HG03521 (cell line): ENCODE results near the gene EIF4G1.

Source experiments
- ATAC-seq: cut with Tn5 transposase; IDR thresholded peaks from one replicate; pipeline ENCODE4 v1.9.1; 2021; ENCODE audit warnings: mild to moderate bottlenecking, moderate library complexity; ENCODE audit not compliant: unreplicated experiment

Gene EIF4G1

GRCh38 chr3:184349563-184350470 lies 35.4 kb downstream of the EIF4G1 start:
- ATAC-seq: no peak

GRCh38 chr3:184350618-184351017 lies 36.2 kb downstream of the EIF4G1 start:
- no peak for ATAC-seq

- ATAC-seq: no peak
Measured at GRCh38 chr3:184351511-184352148, 37.2 kb downstream of the EIF4G1 start.

GRCh38 chr3:184352149-184352785 lies 37.9 kb downstream of the EIF4G1 start:
- ATAC-seq: no peak

DNA sequence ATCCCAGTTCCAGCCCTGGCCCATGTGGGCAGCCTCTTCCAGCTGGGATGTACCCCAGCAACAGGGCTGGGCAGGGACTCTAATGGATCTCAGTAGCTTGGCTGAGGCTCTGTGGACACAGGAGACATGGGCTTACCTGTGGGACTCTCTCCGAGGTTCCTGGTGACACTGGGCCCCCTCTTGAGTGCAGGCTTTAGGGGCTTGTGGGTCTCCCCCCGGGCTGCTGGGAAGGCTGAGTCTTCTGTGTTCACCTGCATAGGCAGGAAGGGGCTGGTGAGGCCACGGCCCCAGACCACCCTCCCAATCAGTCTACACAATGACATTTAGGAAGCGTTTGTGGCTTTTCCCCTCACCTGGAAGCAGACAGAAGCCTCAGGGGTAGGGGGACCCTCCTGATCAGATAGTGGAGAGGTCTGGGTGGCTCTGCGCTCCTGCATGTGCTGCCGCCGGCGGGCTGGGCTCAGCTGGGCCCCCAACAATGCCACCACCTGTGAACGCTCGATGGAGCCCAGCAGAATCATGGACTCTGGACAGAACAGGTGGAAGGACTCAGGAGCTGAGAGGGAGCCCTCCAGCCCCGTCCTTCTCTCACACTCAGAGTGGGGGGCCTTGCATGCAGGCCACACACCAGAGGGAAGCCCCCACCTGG lies 38.6 kb downstream of the EIF4G1 start:
- no peak for ATAC-seq

DNA sequence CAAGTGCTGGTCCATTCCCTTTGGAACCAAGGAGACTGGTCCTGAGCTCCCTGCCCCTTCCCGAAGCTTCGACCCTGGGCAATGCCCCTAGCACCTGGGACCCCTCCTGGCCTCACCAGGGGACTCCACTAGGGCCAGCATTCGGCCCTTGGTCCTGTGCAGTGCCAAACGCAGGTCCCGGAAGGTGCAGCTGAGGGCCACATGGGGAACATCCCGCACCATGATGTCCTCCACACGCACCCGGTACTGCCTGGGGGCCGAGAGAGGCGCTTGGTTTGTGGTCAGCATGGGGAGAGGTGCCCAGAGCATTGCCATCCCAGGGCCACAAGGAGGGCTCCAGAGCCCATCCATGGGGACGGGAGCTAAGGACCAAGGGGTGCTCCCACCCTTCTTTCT lies 39.1 kb downstream of the EIF4G1 start:
- no peak for ATAC-seq

GRCh38 chr3:184354121-184354728 lies 39.8 kb downstream of the EIF4G1 start:
- no peak for ATAC-seq

DNA sequence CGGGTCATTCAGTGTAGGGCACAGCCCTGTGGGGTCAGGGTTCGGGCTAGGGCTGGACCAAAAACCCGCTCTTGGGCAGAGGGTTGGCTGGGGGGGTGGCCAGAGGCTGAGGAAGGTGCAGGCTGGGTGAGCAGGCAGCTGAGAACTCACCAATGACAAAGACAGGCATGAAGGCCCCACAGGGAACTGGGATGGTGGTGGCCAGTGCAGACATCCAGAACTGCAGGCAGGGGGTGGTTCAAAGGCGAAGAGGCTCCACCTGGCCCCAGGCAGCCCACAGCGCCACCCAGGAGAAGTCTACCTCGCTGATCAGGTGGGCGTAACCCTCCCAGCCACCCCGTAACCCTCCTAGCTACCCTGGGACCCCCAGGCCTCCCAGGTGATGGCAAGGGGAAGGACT lies 40.3 kb downstream of the EIF4G1 start:
- no peak for ATAC-seq

- ATAC-seq: no peak
Measured at GRCh38 chr3:184355261-184356040, 41.0 kb downstream of the EIF4G1 start.

GRCh38 chr3:184357248-184358123 lies 43.1 kb downstream of the EIF4G1 start:
- no peak for ATAC-seq

GRCh38 chr3:184358124-184358767 lies 43.8 kb downstream of the EIF4G1 start:
- ATAC-seq: no peak

GRCh38 chr3:184358921-184359350 lies 44.5 kb downstream of the EIF4G1 start:
- ATAC-seq: no peak

GRCh38 chr3:184359610-184360009 lies 45.2 kb downstream of the EIF4G1 start:
- ATAC-seq: no peak

GRCh38 chr3:184360070-184360928 lies 45.9 kb downstream of the EIF4G1 start:
- ATAC-seq: no peak

DNA sequence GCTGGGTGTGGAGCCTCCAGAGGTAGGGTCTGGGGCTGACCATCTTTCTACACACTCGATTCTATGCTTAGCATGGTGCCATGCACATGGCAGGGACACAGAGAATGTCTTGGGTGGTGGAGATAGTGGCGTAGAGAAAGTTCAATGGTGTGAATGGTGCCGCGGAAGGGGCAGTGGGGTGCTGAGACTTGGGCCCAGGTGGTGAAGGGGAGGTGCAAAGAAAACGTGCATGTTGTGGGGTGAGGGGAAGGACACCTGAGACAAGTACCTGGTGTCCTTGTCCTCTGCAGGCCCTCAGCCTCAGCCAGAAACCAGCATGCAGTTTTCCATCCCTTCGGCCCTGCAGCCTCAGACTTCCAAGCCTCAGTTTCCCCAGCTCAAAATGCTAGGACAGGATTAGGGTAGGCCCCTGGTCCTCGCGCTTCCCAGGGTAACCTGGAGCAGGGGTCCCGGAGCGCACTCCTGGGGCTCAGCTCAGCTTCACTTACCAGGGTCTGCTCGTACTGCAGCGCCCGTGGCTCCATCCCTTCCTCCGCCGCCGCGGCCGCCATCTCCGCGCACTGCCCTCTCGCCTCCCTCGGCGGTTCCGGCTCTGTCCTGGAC lies 46.6 kb downstream of the EIF4G1 start:
- ATAC-seq: no peak

DNA sequence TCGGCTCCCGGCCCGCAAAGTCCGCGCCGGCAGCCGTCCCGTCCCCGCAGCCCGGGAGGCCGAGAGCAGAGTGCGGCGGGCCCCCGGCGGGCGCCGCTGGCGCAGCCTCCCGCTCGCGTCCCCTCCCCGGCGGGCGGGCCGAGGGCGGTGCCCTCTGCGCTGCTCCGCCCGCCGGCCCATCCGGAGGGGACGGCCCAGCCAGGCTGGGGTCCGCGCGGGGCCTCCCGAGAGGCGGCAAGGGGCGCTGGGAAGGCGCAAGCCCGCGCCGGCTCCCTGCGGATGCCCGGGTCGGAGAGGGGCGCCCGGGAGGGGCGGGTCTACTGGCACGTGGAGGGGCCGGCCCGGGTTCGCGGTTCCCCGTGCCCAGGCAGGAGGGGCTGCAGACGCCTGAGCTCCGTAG lies 47.1 kb downstream of the EIF4G1 start, which contains the start of the genes CLCN2 and POLR2H:
Gene CLCN2, minus strand, starts transcription at position 74 of the 400 bp plus-strand sequence. CDS start 126 bp downstream, outside the sequence.
Gene POLR2H, plus strand, starts transcription at position 179 of the 400 bp plus-strand sequence. CDS start 1,783 bp downstream, outside the sequence.
- peak; percentile 24 for ATAC-seq
